ENCODE data around the gene PLD4.

The PLD4 gene

GRCh38 chr14:104967386-104968152, 42.9 kb downstream of the PLD4 start:
- H3K4me1 ChIP-seq (ENCODE audit: control insufficient read depth in 1 of 2, insufficient read depth in 1 of 2, low read depth in 1 of 2, low read length in 1 of 2) = no peaks in the 10 kb centered on the region
- H3K4me3 ChIP-seq (ENCODE audit: low read depth in 1 of 2, low read length in 1 of 2) = no peak overlapping the region
- TF ChIP-seq CTCF (IDR thresholded peaks at IDR 0.05) = no peak
- H3K27me3 ChIP-seq = peaks cover 44% of the 10 kb centered on the region
- no peaks in the 10 kb centered on the region for H3K9me3 ChIP-seq
- no peaks in the 10 kb centered on the region for H3K36me3 ChIP-seq
- H3K27ac ChIP-seq = no peak overlapping the region

- TF ChIP-seq CTCF (IDR thresholded peaks at IDR 0.05) = no peak
- Histone ChIP-seq H3K36me3 (no peaks in the 10 kb centered on the region), H3K4me3 (ENCODE audit: low read depth in 1 of 2, low read length in 1 of 2) (no peak overlapping the region), H3K9me3 (no peaks in the 10 kb centered on the region), H3K4me1 (ENCODE audit: control insufficient read depth in 1 of 2, insufficient read depth in 1 of 2, low read depth in 1 of 2, low read length in 1 of 2) (no peaks in the 10 kb centered on the region), H3K27ac (no peak overlapping the region), H3K27me3 (peaks cover 44% of the 10 kb centered on the region)
These were observed 43.5 kb downstream of the PLD4 start for GRCh38 chr14:104968153-104968527.

GRCh38 chr14:104968541-104969401, 44.1 kb downstream of the PLD4 start:
- no peak overlapping the region for H3K27ac ChIP-seq

GRCh38 chr14:104969741-104970230, 45.1 kb downstream of the PLD4 start:
- Histone ChIP-seq H3K36me3 (no peaks in the 10 kb centered on the region), H3K27me3 (peaks cover 45% of the 10 kb centered on the region), H3K4me1 (ENCODE audit: control insufficient read depth in 1 of 2, insufficient read depth in 1 of 2, low read depth in 1 of 2, low read length in 1 of 2) (no peaks in the 10 kb centered on the region), H3K27ac (no peak overlapping the region), H3K4me3 (ENCODE audit: low read depth in 1 of 2, low read length in 1 of 2) (no peak overlapping the region), H3K9me3 (no peaks in the 10 kb centered on the region)
- no peak for TF ChIP-seq CTCF (IDR thresholded peaks at IDR 0.05)

More at GRCh38 chr14:104968541-104969401, 44.1 kb downstream of the PLD4 start:
- H3K36me3 ChIP-seq = no peaks in the 10 kb centered on the region
- no peaks in the 10 kb centered on the region for H3K4me1 ChIP-seq (ENCODE audit: control insufficient read depth in 1 of 2, insufficient read depth in 1 of 2, low read depth in 1 of 2, low read length in 1 of 2)
- TF ChIP-seq CTCF (IDR thresholded peaks at IDR 0.05) = no peak
- no peaks in the 10 kb centered on the region for H3K9me3 ChIP-seq
- H3K27me3 ChIP-seq = peaks cover 44% of the 10 kb centered on the region
- no peak overlapping the region for H3K4me3 ChIP-seq (ENCODE audit: low read depth in 1 of 2, low read length in 1 of 2)

- no peak overlapping the region for H3K27ac ChIP-seq
- H3K4me1 ChIP-seq (ENCODE audit: control insufficient read depth in 1 of 2, insufficient read depth in 1 of 2, low read depth in 1 of 2, low read length in 1 of 2) = no peaks in the 10 kb centered on the region
- no peaks in the 10 kb centered on the region for H3K9me3 ChIP-seq
- no peak for TF ChIP-seq CTCF (IDR thresholded peaks at IDR 0.05)
- no peaks in the 10 kb centered on the region for H3K36me3 ChIP-seq
- H3K4me3 ChIP-seq (ENCODE audit: low read depth in 1 of 2, low read length in 1 of 2) = no peak overlapping the region
- H3K27me3 ChIP-seq = peaks cover 50% of the 10 kb centered on the region
These were observed 45.8 kb downstream of the PLD4 start for GRCh38 chr14:104970231-104971068.

All from neutrophil (primary cell).